C4-2B (cell line): ENCODE measurements around the gene PLOD1.

Source experiments
- H3K27ac ChIP-seq: fragments of 450-650 bp; 2 replicates; pipeline ENCODE4 v1.5.1; 2017
- CTCF ChIP-seq: fragments of 450-650 bp; conservative IDR thresholded peaks from 2 replicates; pipeline ENCODE4 v1.5.1; 2017; ENCODE audit warnings: mild to moderate bottlenecking
- ZFX ChIP-seq: fragments of 450-650 bp; IDR thresholded peaks from 2 replicates; pipeline ENCODE4 v1.6.1; 2017

The PLOD1 gene

GRCh38 chr1:11984576-11984975, 50.1 kb downstream of the PLOD1 start:
- no peak for TF ChIP-seq CTCF
- no peak for TF ChIP-seq ZFX
- H3K27ac ChIP-seq = no peak overlapping the region

GRCh38 chr1:11985171-11985570, 50.7 kb downstream of the PLOD1 start:
- no peak for TF ChIP-seq CTCF
- TF ChIP-seq ZFX = no peak
- H3K27ac ChIP-seq = no peak overlapping the region

- H3K27ac ChIP-seq = no peak overlapping the region
- TF ChIP-seq ZFX (no peak), CTCF (no peak)
These were observed 51.3 kb downstream of the PLOD1 start for GRCh38 chr1:11985851-11986250.

GRCh38 chr1:11989669-11990068, 55.2 kb downstream of the PLOD1 start:
- TF ChIP-seq CTCF (no peak), ZFX (no peak)
- no peak overlapping the region for H3K27ac ChIP-seq

- TF ChIP-seq ZFX = no peak
- no peak for TF ChIP-seq CTCF
- no peak overlapping the region for H3K27ac ChIP-seq
These were observed 56.0 kb downstream of the PLOD1 start for GRCh38 chr1:11990303-11991032.

GRCh38 chr1:11991969-11992676, 57.6 kb downstream of the PLOD1 start:
- TF ChIP-seq ZFX (no peak), CTCF (no peak)
- H3K27ac ChIP-seq = no peak overlapping the region

- no peak overlapping the region for H3K27ac ChIP-seq
- TF ChIP-seq CTCF (no peak), ZFX (no peak)
These were observed 62.7 kb downstream of the PLOD1 start for GRCh38 chr1:11997081-11997850.
